IPS-11a (cell line): ENCODE results near the gene TTC36.
"Not testable (repeated sequence)": the region's sequence is repeated elsewhere in the genome, so short reads cannot be mapped to it uniquely, and the experiment has no call there.

ENCODE experiments used
- H3K4me3 ChIP-seq: one replicate; pipeline ENCODE4 v1.5.1; 2013; ENCODE audit warnings: low read depth, low read length, control low read depth

Gene TTC36

GRCh38 chr11:118527109-118527508 is at the start of gene TTC36:
Gene TTC36 (plus strand): TSS chr11:118527474. CDS start chr11:118527495, 21 bp downstream.
- H3K4me3 ChIP-seq: no peak within 1 kb of the TSS

GRCh38 chr11:118481238-118481637 is 46.0 kb upstream of the TTC36 start:
- H3K4me3 ChIP-seq: not testable (repeated sequence)

- no peak overlapping the region for H3K4me3 ChIP-seq
Observed at GRCh38 chr11:118484405-118484804, 42.9 kb upstream of the TTC36 start.

- no peak overlapping the region for H3K4me3 ChIP-seq
Observed at GRCh38 chr11:118485273-118485672, 42.0 kb upstream of the TTC36 start.

GRCh38 chr11:118488480-118489109 is 38.7 kb upstream of the TTC36 start:
- no peak overlapping the region for H3K4me3 ChIP-seq

GRCh38 chr11:118491041-118491440 is 36.2 kb upstream of the TTC36 start:
- H3K4me3 ChIP-seq: no peak overlapping the region

GRCh38 chr11:118497831-118498230 is 29.4 kb upstream of the TTC36 start:
- H3K4me3 ChIP-seq: no peak overlapping the region

- no peak overlapping the region for H3K4me3 ChIP-seq
Observed at GRCh38 chr11:118503216-118503615, 24.1 kb upstream of the TTC36 start.

- H3K4me3 ChIP-seq: no peak overlapping the region
Observed at GRCh38 chr11:118511601-118512000, 15.7 kb upstream of the TTC36 start.

- H3K4me3 ChIP-seq: no peak overlapping the region
Observed at GRCh38 chr11:118514103-118514502, 13.2 kb upstream of the TTC36 start.

- no peak overlapping the region for H3K4me3 ChIP-seq
Observed at GRCh38 chr11:118519549-118519948, 7.7 kb upstream of the TTC36 start.

- H3K4me3 ChIP-seq: no peak overlapping the region
Observed at GRCh38 chr11:118521892-118522311, 5.4 kb upstream of the TTC36 start.

- no peak overlapping the region for H3K4me3 ChIP-seq
Observed at GRCh38 chr11:118522571-118523072, 4.7 kb upstream of the TTC36 start.

GRCh38 chr11:118524356-118524755 is 2.9 kb upstream of the TTC36 start:
- H3K4me3 ChIP-seq: no peak overlapping the region

- no peak overlapping the region for H3K4me3 ChIP-seq
Observed at GRCh38 chr11:118524757-118525470, 2.4 kb upstream of the TTC36 start.

GRCh38 chr11:118526688-118527087 is 586 bp upstream of the TTC36 start:
- H3K4me3 ChIP-seq: no peak overlapping the region

- no peak overlapping the region for H3K4me3 ChIP-seq
Observed at GRCh38 chr11:118528511-118528910, 1.2 kb downstream of the TTC36 start.

GRCh38 chr11:118529584-118530175 is 2.4 kb downstream of the TTC36 start:
- peak overlapping the region; percentile 97 for H3K4me3 ChIP-seq

- peak overlapping the region; percentile 97 for H3K4me3 ChIP-seq
Observed at GRCh38 chr11:118530180-118530682, 3.0 kb downstream of the TTC36 start.

GRCh38 chr11:118530683-118531596 is 3.7 kb downstream of the TTC36 start, which contains the start of gene TMEM25:
Gene TMEM25 (plus strand): TSS chr11:118531192. CDS start chr11:118531802, 610 bp downstream.
- peak within 1 kb of the TSS; percentile 97 for H3K4me3 ChIP-seq
